Pancreas (tissue), 10 donors: ENCODE results near the gene LRP1B. TPM values are rescaled to one million over a fixed set of nuclear protein-coding genes. Genes with fewer than 3 reads are reported as not detected.
"Not testable (repeated sequence)": the region's sequence is repeated elsewhere in the genome, so short reads cannot be mapped to it uniquely, and the experiment has no call there.

ENCODE experiments used
- ATAC-seq, 4 donors: fragments of 200-7000 bp; cut with Tn5 transposase; one replicate each; pipeline versions ENCODE4 v1.8.0 to v1.9.1; 2020; ENCODE audit warnings: mild to moderate bottlenecking in 4 of 4, moderate library complexity in 4 of 4
- DNase-seq, 6 donors: peaks; one replicate each; pipeline ENCODE4 v3.0.0-alpha.2; 2020
- FAIRE-seq: peaks from 2 replicates; lab custom pipeline; 2012; peaks lifted over from hg19 to GRCh38; lab: Jason Lieb, UNC
- H3K27ac ChIP-seq, 4 donors: fragments of 200-600 bp; sonication (generic); 1 replicate in 3 of 4; 2 replicates in 1 of 4; pipeline versions ENCODE4 v1.5.0 to v1.8.0; 2020
- H3K27me3 ChIP-seq, 4 donors: fragments of 200-600 bp; one replicate each; pipeline ENCODE4 v1.8.0; 2021
- H3K36me3 ChIP-seq, 3 donors: fragments of 200-600 bp; sonication (generic) in 1 of 3; one replicate each; pipeline versions ENCODE4 v1.5.0 to v1.8.0; 2020 to 2021
- H3K4me1 ChIP-seq, 3 donors: fragments of 200-600 bp; one replicate each; pipeline ENCODE4 v1.8.0; 2021
- H3K4me3 ChIP-seq, 4 donors: fragments of 200-600 bp; sonication (generic) in 2 of 4; one replicate each; pipeline versions ENCODE4 v1.5.0 to v1.8.0; 2020 to 2021
- H3K9me3 ChIP-seq, 4 donors: fragments of 200-600 bp; one replicate each; pipeline ENCODE4 v1.8.0; 2021
- CTCF ChIP-seq, 4 donors: fragments of 200-600 bp; sonication (generic) in 3 of 4; IDR thresholded peaks; one replicate each; pipeline versions ENCODE4 v1.5.0 to v1.8.0; 2021; ENCODE audit warnings: antibody characterized with exemption in 4 of 4
- WGBS, 2 donors: extraction: QIAGEN DNeasy Blood & Tissue Kit; methylation state at CpG; one replicate each; pipeline ENCODE4 v1.1.7; 2013; 5-methylcytosine and 5-hydroxymethylcytosine counted together
- intact Hi-C, 3 donors: fragments of 100-400 bp; cut with DNase I; formaldehyde crosslinking; loops; one replicate each; pipeline versions ENCODE4 v1.11.1 to v1.14.2; 2022
- polyA plus RNA-seq, 2 donors: library from polyadenylated mRNA; stranded (reverse); fragments of 200-250 nt; gene quantifications; one replicate each; pipeline ENCODE4 v1.2.3, GENCODE V29; 2013
- total RNA-seq, 6 donors: library from RNA; stranded (reverse); fragmentation: NEBNext Ultra II Directional in 4 of 6; extraction: Animal tissue kit (Norgen Biotek cat#: 25700) in 4 of 6; gene quantifications; one replicate each; pipeline versions ENCODE4 v1.2.1 to v1.2.4, GENCODE V29; 2021 to 2023
- donor health status: healthy with polysubstance abuse.
- donor health status: DM: no; HTN: no; CAD: no; lungs with moderate emphysema.
- donor health status: DM: no; HTN: no; CAD: no.
- donor health status: control.
- donor health status: control.
- donor health status: Bipolar disorder and iron deficiency.
- donor health status: DM: yes; HTN: yes; CAD: no.
- donor health status: DM: no; HTN: no; CAD: no.
- donor health status: DM: no; HTN: no; CAD: no.
- donor health status: DM: yes; HTN: yes; CAD: no.

The LRP1B gene
- total and polyA plus RNA-seq, 8 donors: 0.06 to 0.55 (median 0.25) TPM

DNA sequence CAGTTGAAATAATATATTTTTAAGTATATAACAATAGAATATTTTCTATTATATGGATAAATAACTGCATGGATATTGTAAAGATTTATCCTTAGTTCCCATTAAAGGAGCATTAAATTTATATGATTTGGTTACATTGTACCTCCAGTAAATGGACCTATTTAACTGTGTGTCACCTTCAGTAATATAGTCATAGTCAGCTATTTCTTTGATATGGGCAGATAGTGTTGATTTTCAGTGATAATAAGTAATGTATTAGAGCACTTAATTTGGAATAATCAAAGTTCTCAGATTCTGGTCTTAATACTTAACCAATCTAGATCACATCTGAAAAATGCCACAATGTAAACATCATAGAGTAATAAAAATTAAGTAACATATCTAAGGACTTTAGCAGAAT is 1823.3 kb downstream of the LRP1B start:
- no peak overlapping the region for H3K4me3 ChIP-seq
- no peaks in the 10 kb centered on the region for H3K9me3 ChIP-seq
- intact Hi-C loops: no loop called here
- no peak overlapping the region for H3K27ac ChIP-seq
- no peaks in the 10 kb centered on the region for H3K27me3 ChIP-seq
- ATAC-seq: no peak
- H3K36me3 ChIP-seq: no peaks in the 10 kb centered on the region
- peak; percentile 9 for FAIRE-seq
- DNase-seq: no peak
- H3K4me1 ChIP-seq: no peaks in the 10 kb centered on the region
- no peak for TF ChIP-seq CTCF (IDR thresholded peaks at IDR 0.05)

GRCh38 chr2:140295767-140296166 is 1835.0 kb downstream of the LRP1B start:
- Histone ChIP-seq H3K27ac (no peak overlapping the region), H3K9me3 (no peaks in the 10 kb centered on the region), H3K36me3 (no peaks in the 10 kb centered on the region), H3K27me3 (no peaks in the 10 kb centered on the region), H3K4me1 (no peaks in the 10 kb centered on the region), H3K4me3 (no peak overlapping the region)
- intact Hi-C loops: no loop called here
- FAIRE-seq (no peak), DNase-seq (no peak), ATAC-seq (no peak)
- no peak for TF ChIP-seq CTCF (IDR thresholded peaks at IDR 0.05)
- 76 to 84% methylated on average over 1 of the region's 1 CpG for WGBS, 2 donors

GRCh38 chr2:140288726-140289125 is 1842.1 kb downstream of the LRP1B start:
- Histone ChIP-seq H3K9me3 (no peaks in the 10 kb centered on the region), H3K27ac (no peak overlapping the region), H3K4me3 (no peak overlapping the region), H3K36me3 (no peaks in the 10 kb centered on the region), H3K4me1 (no peaks in the 10 kb centered on the region), H3K27me3 (no peaks in the 10 kb centered on the region)
- DNase-seq (no peak), FAIRE-seq (no peak), ATAC-seq (no peak)
- TF ChIP-seq CTCF (IDR thresholded peaks at IDR 0.05): no peak
- intact Hi-C loops: no loop called here

DNA sequence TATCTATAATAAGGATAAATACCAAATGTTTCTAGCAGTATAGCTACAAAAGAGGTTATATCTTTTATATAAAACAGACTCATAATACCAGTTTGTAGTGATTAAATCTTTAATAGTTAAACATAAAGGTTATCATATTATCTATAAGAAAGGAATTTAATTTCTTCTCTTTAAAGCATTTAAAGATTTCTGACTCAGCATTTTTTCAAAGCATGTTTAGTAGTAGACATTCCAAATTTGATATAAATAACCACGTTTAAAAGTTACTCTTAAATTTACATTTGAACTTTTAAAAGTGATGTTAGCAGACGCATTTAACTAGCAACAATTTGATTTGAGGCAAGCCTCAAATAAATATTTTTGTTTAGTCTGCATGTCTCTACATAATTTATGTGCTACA is 1842.6 kb downstream of the LRP1B start:
- Histone ChIP-seq H3K36me3 (no peaks in the 10 kb centered on the region), H3K4me1 (no peaks in the 10 kb centered on the region), H3K4me3 (no peak overlapping the region), H3K27ac (no peak overlapping the region), H3K27me3 (no peaks in the 10 kb centered on the region), H3K9me3 (no peaks in the 10 kb centered on the region)
- intact Hi-C loops: no loop called here
- FAIRE-seq (no peak), DNase-seq (no peak), ATAC-seq (no peak)
- 43 to 50% methylated on average over 2 of the region's 2 CpGs for WGBS, 2 donors
- no peak for TF ChIP-seq CTCF (IDR thresholded peaks at IDR 0.05)

GRCh38 chr2:140286377-140286776 is 1844.4 kb downstream of the LRP1B start:
- no peak overlapping the region for H3K4me3 ChIP-seq
- 45 to 58% methylated on average over 1 of the region's 1 CpG for WGBS, 2 donors
- no peaks in the 10 kb centered on the region for H3K4me1 ChIP-seq
- TF ChIP-seq CTCF (IDR thresholded peaks at IDR 0.05): no peak
- H3K9me3 ChIP-seq: no peaks in the 10 kb centered on the region
- no peaks in the 10 kb centered on the region for H3K27me3 ChIP-seq
- FAIRE-seq (no peak), DNase-seq (no peak), ATAC-seq (no peak)
- H3K27ac ChIP-seq: no peak overlapping the region
- H3K36me3 ChIP-seq: no peaks in the 10 kb centered on the region
- intact Hi-C loops: no loop called here

DNA sequence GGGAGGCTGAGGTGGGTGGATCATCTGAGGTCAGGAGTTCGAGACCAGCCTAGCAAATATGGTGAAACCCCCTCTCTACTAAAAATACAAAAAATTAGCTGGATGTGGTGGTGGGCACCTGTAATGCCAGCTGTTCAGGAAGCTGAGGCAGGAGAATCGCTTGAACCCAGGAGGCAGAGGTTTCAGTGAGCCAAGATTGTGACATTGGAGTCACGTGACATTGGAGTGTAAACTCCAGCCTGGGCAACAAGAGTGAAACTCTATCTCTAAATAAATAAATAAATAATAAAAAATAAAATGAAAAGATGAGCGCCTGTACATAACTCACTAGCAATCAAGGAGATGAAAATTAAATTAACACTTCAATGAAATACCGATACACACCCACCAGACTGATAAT is 1853.5 kb downstream of the LRP1B start:
- FAIRE-seq, H3K27me3 ChIP-seq, H3K4me1 ChIP-seq, H3K27ac ChIP-seq, H3K36me3 ChIP-seq, DNase-seq, H3K9me3 ChIP-seq, ATAC-seq, H3K4me3 ChIP-seq, intact Hi-C loops: not testable (repeated sequence)
- 47 to 48% methylated on average over 5 of the region's 5 CpGs for WGBS, 2 donors
